Bronchial epithelial cell (primary cell): ENCODE data around the gene ZNF581. TPM values are rescaled to one million over a fixed set of nuclear protein-coding genes. Genes with fewer than 3 reads are reported as not detected.

Experiments
- DNase-seq: peaks from one replicate; pipeline ENCODE4 v3.0.0-alpha.2; 2010; ENCODE audit warnings: low read depth
- FAIRE-seq: peaks from 2 replicates; lab custom pipeline; 2011; peaks lifted over from hg19 to GRCh38; lab: Jason Lieb, UNC
- H3K27me3 ChIP-seq: 2 replicates; pipeline ENCODE4 v1.5.1; 2011; ENCODE audit warnings: low read length; ENCODE audit not compliant: control insufficient read depth, insufficient read depth
- H3K36me3 ChIP-seq: 2 replicates; pipeline ENCODE4 v1.5.1; 2011; ENCODE audit warnings: low read length; ENCODE audit not compliant: control insufficient read depth, insufficient read depth
- H3K4me3 ChIP-seq: 2 replicates; pipeline ENCODE4 v1.5.1; 2011; ENCODE audit warnings: mild to moderate bottlenecking, low read depth, low read length, control low read depth
- CTCF ChIP-seq: IDR thresholded peaks from 2 replicates; pipeline ENCODE4 v1.5.1; 2011; ENCODE audit warnings: mild to moderate bottlenecking, moderate library complexity, low read length, control low read depth, inconsistent platforms; ENCODE audit not compliant: insufficient read depth, severe bottlenecking
- total RNA-seq: library from RNA; depleted of rRNA; stranded (reverse); fragments of >200 nt; gene quantifications from 2 replicates; pipeline ENCODE4 v1.2.1, GENCODE V29; 2014

Gene ZNF581
- total RNA-seq, 1 donor from 2014 or later: 19.2 TPM

GRCh38 chr19:55606471-55606787 lies 37.0 kb upstream of the ZNF581 start:
- Histone ChIP-seq H3K27me3 (no peaks in the 10 kb centered on the region), H3K36me3 (peaks cover 14% of the 10 kb centered on the region), H3K4me3 (peak overlapping the region; percentile 62)
- no peak for TF ChIP-seq CTCF
- FAIRE-seq (no peak), DNase-seq (no peak)

DNA sequence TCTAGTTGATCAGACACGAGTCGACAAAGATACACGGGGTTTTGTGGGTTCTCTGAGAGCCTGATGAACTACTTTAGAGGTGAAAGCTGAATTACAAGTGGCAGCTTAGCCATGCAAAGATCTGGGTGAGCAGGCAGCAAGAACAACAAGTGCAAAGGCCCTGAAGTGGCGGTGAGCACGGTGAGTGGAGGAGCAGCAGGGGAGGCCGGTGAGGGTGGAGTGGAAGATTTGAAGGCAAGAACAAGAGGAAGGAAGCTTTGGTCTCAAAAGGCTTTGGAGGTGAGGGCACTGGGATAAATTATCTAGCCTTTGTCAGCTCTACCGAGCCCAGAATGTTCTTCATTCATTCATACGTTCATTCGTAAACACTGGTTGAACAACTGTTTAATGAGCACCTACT lies 36.6 kb upstream of the ZNF581 start:
- no peak overlapping the region for H3K4me3 ChIP-seq
- DNase-seq (no peak), FAIRE-seq (no peak)
- H3K36me3 ChIP-seq: peaks cover 14% of the 10 kb centered on the region
- no peak for TF ChIP-seq CTCF
- H3K27me3 ChIP-seq: no peaks in the 10 kb centered on the region

- no peak for TF ChIP-seq CTCF
- Histone ChIP-seq H3K27me3 (no peaks in the 10 kb centered on the region), H3K36me3 (peaks cover 10% of the 10 kb centered on the region), H3K4me3 (no peak overlapping the region)
- FAIRE-seq (no peak), DNase-seq (no peak)
Observed at GRCh38 chr19:55609326-55609725, 34.1 kb upstream of the ZNF581 start.

DNA sequence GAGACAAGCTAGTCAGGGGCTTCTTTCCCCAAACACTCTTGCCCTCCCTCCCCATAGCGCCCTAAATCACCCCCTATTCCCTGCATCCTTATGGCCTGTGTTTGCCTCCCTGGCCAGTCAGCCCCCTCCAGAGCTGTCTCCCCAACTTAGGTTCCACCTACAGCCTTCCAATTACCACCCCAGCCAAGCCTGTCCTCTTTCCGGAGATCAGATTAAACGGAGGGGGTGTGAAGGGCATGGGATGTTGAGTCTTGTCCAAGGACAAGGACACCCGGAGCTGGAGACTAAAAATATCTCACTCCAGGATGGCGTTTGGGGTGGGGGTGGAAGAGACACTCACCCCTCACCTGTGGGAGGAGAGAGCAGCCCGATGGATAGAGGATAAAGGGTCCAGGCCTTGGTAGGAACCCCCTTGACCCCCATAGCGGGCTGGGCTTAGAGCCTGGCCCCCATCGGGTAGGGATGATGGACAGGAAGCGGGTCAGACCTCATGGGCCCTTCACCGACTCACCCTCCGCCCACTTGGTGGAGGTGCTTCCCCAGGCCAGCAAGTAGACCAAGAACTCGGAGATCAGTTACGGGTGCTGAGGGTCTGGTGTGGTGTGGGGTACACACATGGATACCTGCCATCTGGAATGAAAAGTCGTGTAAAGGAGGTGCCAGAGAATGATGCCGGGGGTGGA lies 32.0 kb upstream of the ZNF581 start:
- DNase-seq (no peak), FAIRE-seq (no peak)
- no peaks in the 10 kb centered on the region for H3K27me3 ChIP-seq
- H3K36me3 ChIP-seq: peaks cover 12% of the 10 kb centered on the region
- no peak for TF ChIP-seq CTCF
- no peak overlapping the region for H3K4me3 ChIP-seq

- FAIRE-seq (no peak), DNase-seq (no peak)
- Histone ChIP-seq H3K27me3 (no peaks in the 10 kb centered on the region), H3K36me3 (peaks cover 11% of the 10 kb centered on the region), H3K4me3 (no peak overlapping the region)
- no peak for TF ChIP-seq CTCF
Observed at GRCh38 chr19:55611983-55612645, 31.3 kb upstream of the ZNF581 start.
